IMR-90 (cell line): ENCODE results near the gene PDE8B. TPM values are rescaled to one million over a fixed set of nuclear protein-coding genes. Genes with fewer than 3 reads are reported as not detected.

Source experiments
- ATAC-seq: fragments of 200-7000 bp; cut with Tn5 transposase; 2 replicates; pipeline ENCODE4 v1.9.1; 2020; ENCODE audit warnings: low read depth, mild to moderate bottlenecking, moderate library complexity
- BruUV-seq: library from RNA; stranded (reverse); fragments of 400-500 nt; replicated peaks from 2 replicates; lab custom pipeline; 2021; lab: Mats Ljungman, UMichigan
- CTCF ChIA-PET: fragments of 300-600 bp; formaldehyde crosslinking; extraction: SDS; loops from one replicate; lab custom pipeline; 2021; ENCODE audit warnings: antibody characterized with exemption; lab: Yijun Ruan, JAX
- POLR2A ChIA-PET: fragments of 300-600 bp; sonication (Branson Sonifier 250); formaldehyde crosslinking; loops from one replicate; lab custom pipeline; 2022; ENCODE audit warnings: antibody characterized with exemption; ENCODE audit not compliant: unreplicated experiment; lab: Charles Lee
- DNase-seq: peaks from one replicate; pipeline ENCODE4 v3.0.0; 2013
- H2AFZ ChIP-seq: replicated peaks from 2 replicates; pipeline ENCODE3; 2013; ENCODE audit warnings: low read length, mild to moderate bottlenecking; ENCODE audit not compliant: poor library complexity
- H2AK5ac ChIP-seq: 2 replicates; pipeline ENCODE4 v1.6.1; 2013; ENCODE audit warnings: low read depth, low read length, inconsistent platforms
- H2AK9ac ChIP-seq: replicated peaks from 2 replicates; pipeline ENCODE3; 2013; ENCODE audit warnings: mild to moderate bottlenecking, low read depth, low read length, moderate library complexity; ENCODE audit not compliant: poor library complexity
- H2BK120ac ChIP-seq: 2 replicates; pipeline ENCODE4 v1.6.1; 2013; ENCODE audit warnings: low read depth, low read length, inconsistent platforms
- H2BK15ac ChIP-seq: 3 replicates; pipeline ENCODE4 v1.6.1; 2013; ENCODE audit warnings: low read depth, low read length, inconsistent platforms
- H2BK20ac ChIP-seq: 2 replicates; pipeline ENCODE4 v1.6.1; 2013; ENCODE audit warnings: low read depth, mild to moderate bottlenecking, inconsistent platforms, low read length, moderate library complexity
- H2BK5ac ChIP-seq: 2 replicates; pipeline ENCODE4 v1.6.1; 2013; ENCODE audit warnings: mild to moderate bottlenecking, low read depth, low read length, inconsistent platforms; ENCODE audit not compliant: poor library complexity, severe bottlenecking
- H3K14ac ChIP-seq: replicated peaks from 2 replicates; pipeline ENCODE4 v1.6.1; 2013; ENCODE audit warnings: low read depth, low read length, inconsistent platforms
- H3K18ac ChIP-seq: 2 replicates; pipeline ENCODE4 v1.6.1; 2013; ENCODE audit warnings: low read depth, low read length, control low read depth
- H3K23ac ChIP-seq: 2 replicates; pipeline ENCODE4 v1.6.1; 2013; ENCODE audit warnings: low read depth, low read length, inconsistent platforms
- H3K27ac ChIP-seq: 2 replicates; pipeline ENCODE4 v1.5.1; 2013; ENCODE audit warnings: mild to moderate bottlenecking, control low read depth, low read length; ENCODE audit not compliant: insufficient read depth
- H3K27me3 ChIP-seq: 2 replicates; pipeline ENCODE4 v1.6.1; 2013; ENCODE audit warnings: low read length; ENCODE audit not compliant: control insufficient read depth, insufficient read depth
- H3K36me3 ChIP-seq: 2 replicates; pipeline ENCODE4 v1.6.1; 2013; ENCODE audit warnings: low read length, mixed read lengths; ENCODE audit not compliant: control insufficient read depth, insufficient read depth
- H3K4ac ChIP-seq: 2 replicates; pipeline ENCODE4 v1.6.1; 2013; ENCODE audit warnings: low read depth, low read length, inconsistent platforms
- H3K4me1 ChIP-seq: 2 replicates; pipeline ENCODE4 v1.6.1; 2013; ENCODE audit warnings: low read length, mixed read lengths; ENCODE audit not compliant: control insufficient read depth, insufficient read depth
- H3K4me2 ChIP-seq: 2 replicates; pipeline ENCODE4 v1.6.1; 2013; ENCODE audit warnings: low read depth, mild to moderate bottlenecking, control low read depth, low read length, moderate library complexity
- H3K4me3 ChIP-seq: 2 replicates; pipeline ENCODE4 v1.5.1; 2013; ENCODE audit warnings: low read depth, mild to moderate bottlenecking, control low read depth, low read length, moderate library complexity; ENCODE audit not compliant: insufficient read depth
- H3K56ac ChIP-seq: 2 replicates; pipeline ENCODE4 v1.6.1; 2013; ENCODE audit warnings: low read length, inconsistent platforms; ENCODE audit not compliant: insufficient read depth; ENCODE audit errors: extremely low read depth
- H3K79me1 ChIP-seq, 2 experiments: 2 replicates each; pipeline ENCODE4 v1.6.1; 2013; ENCODE audit warnings: low read length in 2 of 2, inconsistent platforms in 1 of 2, low read depth in 1 of 2
- H3K9ac ChIP-seq: 2 replicates; pipeline ENCODE4 v1.6.1; 2013; ENCODE audit warnings: low read depth, low read length, control low read depth
- H3K9me1 ChIP-seq: 2 replicates; pipeline ENCODE4 v1.6.1; 2013; ENCODE audit warnings: low read length, inconsistent platforms; ENCODE audit not compliant: insufficient read depth
- H3K9me3 ChIP-seq: 2 replicates; pipeline ENCODE4 v1.6.1; 2013; ENCODE audit warnings: low read length; ENCODE audit not compliant: control insufficient read depth, insufficient read depth
- H4K20me1 ChIP-seq: 2 replicates; pipeline ENCODE4 v1.6.1; 2013; ENCODE audit warnings: low read length, inconsistent platforms; ENCODE audit not compliant: insufficient read depth
- H4K5ac ChIP-seq: 2 replicates; pipeline ENCODE4 v1.6.1; 2013; ENCODE audit warnings: mild to moderate bottlenecking, low read depth, low read length, control low read depth
- H4K8ac ChIP-seq, 2 experiments: 2 replicates each; pipeline ENCODE4 v1.6.1; 2013; ENCODE audit warnings: low read depth in 2 of 2, low read length in 2 of 2, control low read depth in 1 of 2, inconsistent platforms in 1 of 2
- H4K91ac ChIP-seq: 2 replicates; pipeline ENCODE4 v1.6.1; 2013; ENCODE audit warnings: low read depth, low read length, inconsistent platforms; ENCODE audit not compliant: insufficient read depth
- CTCF ChIP-seq: conservative IDR thresholded peaks from 2 replicates; pipeline ENCODE4 v1.5.1; 2012; ENCODE audit warnings: mild to moderate bottlenecking, low read depth, low read length, improper control_type of control experiment
- WGBS, 2 experiments: methylation state at CpG; one replicate each; pipeline versions ENCODE4 v1.1.5 to v1.1.7; 2013; ENCODE audit warnings: missing lambda C conversion rate in 2 of 2; ENCODE audit not compliant: insufficient read length in 1 of 2; ENCODE audit errors: extremely low coverage in 2 of 2; 5-methylcytosine and 5-hydroxymethylcytosine counted together
- dilution Hi-C: fragments of 300-500 bp; cut with HindIII; formaldehyde crosslinking; loops from one replicate; pipeline ENCODE4 v1.14.3; 2018; ENCODE audit warnings: low sequenced_read_pairs; ENCODE audit not compliant: unreplicated experiment
- in situ Hi-C: fragments of 300-500 bp; cut with MboI; formaldehyde crosslinking; loops from 3 replicates; pipeline ENCODE4 v1.14.3; 2019; ENCODE audit warnings: low sequenced_read_pairs, inconsistent platforms, mixed read lengths
- intact Hi-C: fragments of 100-400 bp; cut with micrococcal nuclease; formaldehyde crosslinking; loops from 2 replicates; pipeline ENCODE4 v1.10.0; 2022
- polyA plus RNA-seq, 3 experiments: library from polyadenylated mRNA; depleted of rRNA; stranded (reverse); fragments of >200 nt; gene quantifications; 2 replicates each; pipeline ENCODE4 v1.2.3, GENCODE V29; 2012; ENCODE audit warnings: low replicate concordance in 1 of 3
- total RNA-seq: library from RNA; depleted of rRNA; stranded (reverse); fragments of >200 nt; gene quantifications from 2 replicates; pipeline ENCODE4 v1.2.3, GENCODE V29; 2012

Gene PDE8B
- total and polyA plus RNA-seq, 2 of the 4 experiments (the other 2 are of a cell fraction) = under 0.01 to 0.03 TPM

DNA sequence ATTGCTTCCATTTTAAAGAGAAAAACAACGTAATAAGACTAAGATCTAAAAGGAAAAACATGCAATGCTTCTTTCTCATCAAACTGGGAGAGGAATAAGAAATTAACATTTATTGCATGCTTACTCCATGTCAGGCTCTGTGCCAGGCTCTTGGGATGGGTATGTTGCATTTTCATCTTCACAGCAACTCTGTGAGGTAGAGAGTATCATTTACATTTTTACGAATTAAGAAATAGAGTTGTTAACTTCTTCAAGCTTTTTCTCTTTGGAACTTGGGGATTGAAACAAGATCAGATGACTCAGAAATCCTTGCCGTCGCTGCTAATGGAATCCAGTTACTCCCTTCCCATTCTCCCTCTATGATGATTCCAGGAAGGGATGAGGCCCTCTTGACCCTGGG lies 39.5 kb downstream of the PDE8B start:
- Histone ChIP-seq H3K27ac (no peak overlapping the region), H4K91ac (no peak overlapping the region), H4K20me1 (no peaks in the 10 kb centered on the region), H3K36me3 (no peaks in the 10 kb centered on the region), H3K23ac (no peak overlapping the region), H3K56ac (no peak overlapping the region), H3K14ac (no peak overlapping the region), H2AK5ac (no peak overlapping the region), H3K4ac (no peak overlapping the region), H2BK20ac (no peak overlapping the region), H4K5ac (no peak overlapping the region), H2BK15ac (no peak overlapping the region), H3K4me3 (no peak overlapping the region), H3K4me2 (no peak overlapping the region), H3K9me3 (no peaks in the 10 kb centered on the region), H2BK5ac (no peak overlapping the region), H3K4me1 (no peaks in the 10 kb centered on the region), H3K27me3 (peaks cover 21% of the 10 kb centered on the region), H3K9me1 (no peaks in the 10 kb centered on the region), H2AFZ (no peak overlapping the region), H2AK9ac (no peak overlapping the region), H4K8ac (no peak overlapping the region), H3K79me1 (no peaks in the 10 kb centered on the region), H3K9ac (no peak overlapping the region), H2BK120ac (no peak overlapping the region), H3K18ac (no peak overlapping the region)
- no CpG with 5 or more reads among the region's 4 CpGs for WGBS, 2 experiments
- no TSS peak for BruUV-seq
- ATAC-seq = no peak
- CTCF ChIA-PET = no interaction called here
- DNase-seq = no peak
- in situ Hi-C loops (no loop called here), dilution Hi-C loops (no loop called here), intact Hi-C loops (no loop called here)
- TF ChIP-seq CTCF = no peak
- POLR2A ChIA-PET = no interaction called here
